Superior temporal gyrus (tissue), 1 donor: ENCODE data around the gene TEX51.
A peak's percentile ranks its signal among the peaks of the same experiment; 100 is the strongest.

ENCODE experiments used
- DNase-seq: peaks from one replicate; pipeline ENCODE4 v3.0.0-alpha.2; 2016; ENCODE audit errors: extremely low spot score

Gene TEX51

DNA sequence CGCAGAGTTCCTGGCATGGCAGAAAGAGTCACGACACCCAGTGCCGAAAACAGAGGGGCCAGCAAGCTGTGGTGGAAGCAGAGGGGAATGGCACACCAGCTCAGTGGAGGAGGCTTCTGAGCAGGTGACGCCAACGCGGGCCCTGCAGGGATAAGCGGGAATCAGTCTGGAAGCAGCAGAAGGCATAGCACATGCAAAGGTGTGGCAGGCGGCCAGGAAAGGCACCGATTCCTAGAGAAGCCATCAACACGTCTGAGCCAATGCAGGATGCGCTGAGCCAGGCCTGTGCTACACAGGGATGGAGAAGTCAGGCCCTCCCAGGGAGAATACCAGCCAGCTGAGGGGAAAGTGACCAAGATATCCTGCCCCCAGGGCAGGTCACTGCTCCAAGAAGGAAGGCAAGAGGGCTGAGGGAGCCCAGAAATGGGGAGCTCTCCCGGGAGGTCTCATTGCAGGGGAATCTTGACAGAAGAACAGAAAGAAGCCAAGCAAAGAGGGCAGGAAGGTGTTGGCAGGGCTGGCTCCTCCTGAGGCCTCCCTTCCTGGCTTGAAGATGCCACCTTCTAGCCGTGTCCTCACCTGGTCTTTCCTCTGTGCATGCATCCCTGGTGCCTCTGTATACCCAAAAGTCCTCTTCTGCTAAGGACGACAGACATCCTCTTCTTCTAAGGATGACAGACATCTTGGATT lies 16.3 kb downstream of the TEX51 start:
- no peak for DNase-seq

DNA sequence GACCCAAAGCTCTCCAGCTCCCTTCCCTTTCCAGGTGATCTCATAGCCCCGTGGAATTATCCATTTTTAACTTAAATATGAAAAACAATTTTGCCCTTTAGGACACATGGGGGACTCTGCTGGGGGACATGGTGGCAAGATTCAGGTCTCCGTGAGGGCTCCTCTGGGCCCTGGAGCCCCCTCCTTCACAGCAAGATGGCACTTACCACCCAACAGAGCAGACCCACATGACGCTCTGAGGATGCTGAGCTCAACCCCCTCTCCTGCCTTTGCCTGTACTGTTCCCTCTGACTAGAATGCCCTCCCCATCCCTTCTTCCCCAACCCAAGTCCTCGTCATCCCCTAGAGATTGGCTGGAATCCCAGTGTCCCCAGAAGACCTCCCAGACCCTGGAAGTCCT lies 17.2 kb downstream of the TEX51 start:
- DNase-seq: no peak

DNA sequence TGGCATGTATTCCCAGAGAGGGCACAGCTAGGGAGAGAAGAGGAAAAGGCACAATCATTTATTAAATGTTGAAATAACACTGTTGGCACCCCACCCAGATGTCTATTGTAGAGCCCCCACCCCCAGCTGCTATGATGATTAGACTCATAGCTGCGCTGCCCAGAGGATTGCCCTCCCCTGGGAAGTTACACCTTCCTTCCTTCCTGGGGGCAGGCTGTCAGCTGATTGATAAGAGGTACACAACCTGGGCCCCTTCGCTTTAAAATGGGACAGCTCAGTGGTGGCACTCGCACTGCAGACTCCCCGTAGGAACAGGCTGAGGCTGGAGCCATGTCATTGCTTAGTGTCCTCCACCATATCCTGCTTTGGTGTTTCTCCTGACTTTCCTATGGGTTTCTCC lies 18.1 kb downstream of the TEX51 start:
- DNase-seq: no peak

- DNase-seq: no peak
Measured at GRCh38 chr2:126921066-126921465, 22.4 kb downstream of the TEX51 start.

DNA sequence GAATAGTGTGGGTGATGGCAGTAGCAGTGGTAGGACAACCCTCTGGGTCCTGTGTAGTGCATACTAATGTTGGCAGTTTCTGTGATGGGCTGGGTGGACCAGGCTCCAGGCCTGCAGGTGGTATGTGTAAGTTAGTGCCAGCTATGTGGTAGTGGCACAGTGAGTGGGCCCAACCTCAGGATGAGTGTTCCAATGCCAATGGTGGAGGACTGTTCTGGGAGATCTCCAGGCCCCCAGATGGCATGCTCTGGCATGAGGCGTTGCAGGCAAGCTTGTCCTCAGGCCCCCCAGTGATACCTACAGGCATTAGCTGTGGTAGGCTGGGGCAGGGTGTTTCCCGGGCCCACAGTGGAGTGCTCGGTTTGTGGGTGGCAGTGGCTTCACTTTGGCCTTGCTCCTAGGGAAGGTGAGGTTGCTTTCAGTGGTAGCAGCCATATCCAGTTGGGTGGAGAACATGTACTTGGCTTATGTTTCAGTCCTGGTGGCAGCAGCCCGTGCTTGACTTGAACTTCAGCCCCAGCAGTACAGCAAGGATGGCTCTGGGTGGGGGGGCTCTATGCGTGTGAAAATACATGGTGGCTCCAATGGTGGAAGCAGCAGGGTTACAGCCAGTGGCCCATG lies 32.4 kb downstream of the TEX51 start:
- no peak for DNase-seq

- DNase-seq: no peak
Measured at GRCh38 chr2:126932529-126932928, 33.8 kb downstream of the TEX51 start.

DNA sequence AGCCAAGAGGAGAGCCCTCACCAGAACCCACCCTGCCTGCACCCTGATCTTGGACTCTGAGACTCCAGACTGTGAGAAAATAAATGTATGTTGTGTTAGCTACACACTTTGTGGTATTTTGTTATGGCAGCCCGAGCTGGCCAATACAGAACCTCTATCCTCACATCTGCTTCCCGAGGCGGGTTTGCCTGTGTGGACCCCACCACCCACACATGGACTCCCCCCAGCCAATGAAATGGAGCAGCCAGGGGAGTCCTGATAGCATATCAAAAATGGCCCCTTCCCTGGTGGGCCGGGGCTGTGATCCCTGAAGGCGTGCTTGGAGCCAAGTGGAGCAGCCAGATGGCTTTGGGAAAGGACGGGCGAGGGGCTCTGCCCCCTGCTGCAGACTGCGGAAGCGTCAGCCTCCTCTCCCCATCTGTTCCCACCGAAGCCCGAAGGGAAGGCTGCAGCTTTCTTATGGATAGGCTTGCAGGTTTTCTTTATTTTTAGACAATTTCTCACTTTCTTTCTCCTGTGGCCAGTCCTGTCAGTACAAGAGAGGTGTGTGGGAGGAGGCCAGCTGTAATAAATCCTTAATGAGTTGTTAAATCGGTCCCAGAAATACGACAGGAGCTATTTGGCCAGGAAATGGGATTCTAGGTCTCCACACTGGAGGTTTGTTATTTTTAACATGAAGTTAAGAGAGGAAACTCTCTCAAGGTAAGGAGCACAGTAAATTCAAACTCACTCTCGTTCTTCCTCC lies 34.4 kb downstream of the TEX51 start:
- DNase-seq: peak; percentile 54

GRCh38 chr2:126933711-126934091 lies 35.0 kb downstream of the TEX51 start:
- DNase-seq: no peak

DNA sequence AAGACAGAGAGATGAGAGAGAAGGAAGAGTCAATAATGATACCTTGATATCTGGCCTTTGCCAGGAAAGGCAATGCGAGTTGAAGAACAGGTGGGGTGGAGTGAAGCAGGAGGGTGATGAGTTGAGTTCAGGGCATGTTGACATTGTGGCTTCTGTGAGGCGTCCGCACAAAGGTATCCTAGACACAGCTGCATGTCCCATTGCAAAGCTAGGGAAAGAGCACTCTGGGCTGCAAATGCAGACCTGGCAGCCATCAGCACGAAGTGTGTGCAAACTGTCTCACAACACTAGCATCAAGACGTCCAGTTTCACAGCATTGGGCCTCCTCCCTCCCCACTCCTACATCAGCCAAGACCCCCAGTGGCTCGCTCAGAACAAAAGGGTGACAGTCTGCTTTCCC lies 36.1 kb downstream of the TEX51 start:
- DNase-seq: no peak

GRCh38 chr2:126935774-126936173 lies 37.1 kb downstream of the TEX51 start:
- DNase-seq: no peak

DNA sequence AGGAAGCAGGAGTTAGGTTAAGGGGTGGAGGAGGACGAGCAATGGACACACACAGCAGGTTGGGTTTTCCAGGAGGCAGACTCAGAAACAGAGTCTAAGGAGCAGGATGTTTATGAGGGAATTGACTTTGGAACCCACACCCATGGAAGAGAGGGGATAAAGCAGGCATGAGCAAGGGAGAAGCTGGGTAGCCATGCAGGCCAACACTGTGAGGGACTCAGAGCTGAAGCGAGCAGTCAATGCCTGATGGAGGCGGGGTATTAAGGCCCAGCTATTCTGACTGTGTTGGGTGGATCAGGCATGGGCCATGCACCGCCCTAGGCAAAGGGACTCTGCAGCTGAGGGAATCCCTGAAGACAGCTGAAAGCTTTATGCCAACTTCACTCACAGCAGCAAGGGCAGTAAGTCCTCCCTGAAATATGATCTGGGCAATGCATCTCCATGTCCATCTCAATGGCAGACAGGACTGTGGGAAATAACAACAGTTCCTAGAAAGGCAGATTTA lies 37.6 kb downstream of the TEX51 start:
- DNase-seq: no peak

GRCh38 chr2:126940331-126940730 lies 41.6 kb downstream of the TEX51 start:
- no peak for DNase-seq

DNA sequence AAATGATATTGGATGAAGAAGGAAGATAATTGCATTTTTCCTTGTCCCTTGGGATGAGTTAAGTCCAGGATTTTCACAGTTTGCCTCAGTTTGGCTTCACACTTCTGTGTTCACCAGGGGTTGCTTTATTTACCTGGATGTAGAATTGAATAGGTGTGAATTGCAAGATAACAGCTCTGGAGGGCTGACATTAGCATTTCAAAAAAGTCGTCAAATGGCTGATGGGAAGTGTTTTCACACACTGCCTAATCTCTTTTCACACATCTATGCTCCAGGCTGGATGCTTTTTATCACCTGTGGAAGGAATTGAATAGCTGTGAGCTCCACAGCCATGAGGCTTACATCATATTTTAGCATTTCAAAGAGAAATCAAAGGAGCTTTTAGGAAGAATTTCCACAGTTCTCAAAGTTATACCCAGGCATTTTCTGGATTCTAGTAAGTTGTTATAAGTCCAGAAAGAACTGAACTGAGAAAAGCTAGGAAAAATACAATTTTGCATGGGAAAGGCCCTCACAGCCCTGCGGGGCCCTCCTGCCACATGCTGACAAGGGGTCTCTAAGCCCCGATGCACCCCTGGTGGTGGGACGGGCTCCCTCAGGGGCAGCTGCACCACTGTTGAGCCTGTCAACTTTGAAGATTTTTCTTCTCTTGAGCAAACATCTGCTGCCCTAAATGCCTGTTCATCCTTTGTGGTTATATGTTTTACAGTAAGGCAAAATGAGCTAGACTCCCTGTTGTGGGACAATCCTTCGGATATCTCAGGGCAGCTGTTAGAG lies 43.9 kb downstream of the TEX51 start:
- DNase-seq: no peak

DNA sequence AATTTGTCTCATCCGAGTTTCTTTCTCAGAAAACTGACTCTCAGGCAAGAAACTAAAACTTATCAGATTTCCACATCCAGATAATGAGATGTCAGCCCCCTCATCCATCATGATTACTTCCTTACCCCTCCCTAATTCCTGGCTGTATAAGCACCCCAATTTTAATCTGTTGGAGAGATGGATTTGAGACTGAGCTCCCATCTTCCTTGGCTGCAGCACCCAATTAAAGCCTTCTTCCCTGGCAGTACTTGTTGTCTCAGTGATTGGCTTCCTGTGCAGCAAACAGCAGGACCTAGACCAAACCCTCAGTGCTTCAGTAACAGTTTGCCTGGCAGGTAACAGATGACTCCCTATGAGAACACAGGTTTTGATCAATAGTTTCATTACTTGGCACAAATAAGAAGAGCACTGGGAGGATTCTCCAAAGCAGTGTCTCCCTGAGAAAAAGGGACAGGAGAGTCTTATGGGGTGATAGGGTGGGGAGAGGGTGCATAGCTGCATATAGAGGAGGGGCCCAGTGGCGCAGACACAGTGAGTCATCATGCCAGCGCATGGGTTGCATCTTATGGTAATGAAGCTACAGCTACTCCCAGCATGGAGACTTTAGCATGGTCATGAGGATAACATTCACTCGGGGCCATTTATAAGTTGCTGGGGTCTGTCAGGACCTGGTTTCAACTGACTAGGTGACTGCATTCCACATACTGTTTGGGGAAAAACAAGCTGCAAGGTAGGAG lies 45.1 kb downstream of the TEX51 start:
- no peak for DNase-seq

DNA sequence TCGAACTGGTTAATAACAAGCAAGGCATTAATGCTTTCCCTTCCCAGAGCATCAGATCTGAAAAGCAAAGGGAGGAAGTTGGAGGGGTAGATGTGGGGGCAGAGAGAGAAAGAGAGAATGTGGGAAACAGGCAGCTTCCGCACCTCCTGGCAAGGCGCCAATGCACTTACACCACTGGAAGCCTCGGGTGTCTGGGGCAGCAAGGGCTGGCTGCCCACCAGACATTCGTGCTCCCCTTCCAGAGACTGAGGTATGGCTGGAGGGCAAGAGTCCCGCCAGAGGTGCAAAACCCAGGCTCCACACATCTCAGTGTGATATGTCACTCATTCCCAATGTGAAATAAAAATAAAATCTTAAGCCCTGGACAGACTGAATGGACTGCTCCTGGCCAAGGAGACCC lies 46.4 kb downstream of the TEX51 start:
- no peak for DNase-seq

GRCh38 chr2:126946318-126947102 lies 47.8 kb downstream of the TEX51 start:
- DNase-seq: no peak

DNA sequence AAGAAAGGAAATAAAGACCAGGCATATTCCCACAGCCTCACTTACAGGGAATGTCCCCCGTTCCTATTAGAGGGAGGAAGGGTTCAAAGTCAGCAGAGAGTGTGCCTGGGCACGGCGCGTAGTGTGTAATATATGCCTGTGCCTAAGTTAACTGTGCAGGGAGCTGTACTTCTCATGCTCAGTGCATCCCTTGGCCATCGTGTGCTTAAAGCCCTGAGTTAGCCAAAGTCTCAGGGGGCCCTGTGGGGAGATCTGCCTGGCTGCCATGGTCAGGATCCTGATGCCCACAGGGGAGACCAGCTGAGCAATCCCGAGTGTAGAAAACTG lies 48.4 kb downstream of the TEX51 start:
- DNase-seq: no peak

DNA sequence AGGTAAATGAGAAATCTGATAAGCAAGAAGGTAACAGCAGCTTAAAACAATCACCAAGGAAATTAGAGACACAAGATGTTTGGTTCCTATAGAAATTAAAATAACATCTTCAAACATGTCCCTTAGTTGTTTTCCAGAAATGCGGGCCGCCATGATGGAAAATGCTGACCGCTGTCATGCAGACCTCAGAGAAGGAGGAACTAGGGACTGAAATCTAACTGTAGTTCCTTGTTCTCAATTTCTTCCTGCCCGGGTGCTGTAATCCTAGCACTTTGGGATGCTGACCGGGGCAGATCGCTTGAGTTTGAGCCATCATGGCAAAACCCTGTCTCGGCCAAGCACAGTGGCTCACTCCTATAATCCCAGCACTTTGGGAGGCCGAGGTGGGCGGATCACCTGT lies 51.1 kb downstream of the TEX51 start:
- DNase-seq: no peak

DNA sequence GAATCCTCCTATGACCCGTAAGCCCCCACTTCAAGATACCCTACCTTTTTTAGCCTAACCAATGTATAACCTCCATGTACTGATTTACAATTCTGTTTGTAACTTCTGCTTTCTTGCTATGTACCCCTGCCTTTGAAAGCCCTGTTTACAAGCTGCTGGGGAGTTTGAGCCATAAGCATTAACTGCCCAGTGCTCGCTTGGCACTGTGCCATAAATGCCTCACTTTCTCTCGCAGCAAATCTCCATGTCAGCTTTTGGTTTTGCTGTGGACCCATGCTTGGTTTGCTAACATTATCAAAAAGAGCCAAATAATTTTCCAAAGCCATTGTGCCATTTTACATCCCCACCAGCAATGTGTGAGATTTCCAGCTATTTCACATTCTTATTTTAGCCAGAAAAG lies 51.8 kb downstream of the TEX51 start:
- DNase-seq: no peak
